ENCODE results near the gene UBAC2. TPM values are rescaled to one million over a fixed set of nuclear protein-coding genes. Genes with fewer than 3 reads are reported as not detected.

The UBAC2 gene
- total RNA-seq, 1 donor from 2014 or later, result 87.7 TPM

DNA sequence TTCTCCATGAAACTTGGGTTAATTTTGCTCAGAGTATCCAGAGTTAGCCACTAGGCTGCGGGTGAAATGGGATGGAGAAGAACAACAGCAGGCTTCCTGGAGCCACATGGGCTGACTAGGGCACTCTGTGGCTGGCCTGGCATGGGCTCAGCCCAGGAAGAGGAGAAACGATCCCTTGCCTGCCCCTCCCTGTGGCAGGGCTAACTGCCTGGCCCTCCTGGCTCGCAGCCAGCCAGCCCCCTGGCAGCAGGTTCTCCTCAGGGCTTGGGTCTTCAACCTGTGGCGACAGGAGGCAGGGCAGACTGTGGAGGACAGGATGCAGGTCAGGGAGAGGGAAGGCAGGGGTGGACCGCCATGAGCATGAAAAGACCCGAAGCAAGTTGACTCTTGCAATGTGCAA lies 185.3 kb downstream of the UBAC2 start:
- H3K27ac ChIP-seq, result no peak overlapping the region
- TF ChIP-seq EZH2 (IDR thresholded peaks at IDR 0.05), result no peak
- H3K4me3 Mint-ChIP-seq, result no peak overlapping the region
- peaks cover 11% of the 10 kb centered on the region for H3K36me3 Mint-ChIP-seq
- H3K4me1 ChIP-seq, result peaks cover 7% of the 10 kb centered on the region
- no peaks in the 10 kb centered on the region for H3K36me3 ChIP-seq
- no peak overlapping the region for H2AFZ ChIP-seq (replicated peaks)
- peaks cover 2% of the 10 kb centered on the region for H3K27me3 Mint-ChIP-seq (ENCODE audit: insufficient read depth, low read depth)
- no peaks in the 10 kb centered on the region for H3K79me2 ChIP-seq (ENCODE audit: low read depth)
- H3K4me3 ChIP-seq, result no peak overlapping the region
- no peaks in the 10 kb centered on the region for H3K9me3 Mint-ChIP-seq
- H3K27ac Mint-ChIP-seq, result no peak overlapping the region
- no peak overlapping the region for H3K4me2 ChIP-seq
- H3F3A ChIP-seq (ENCODE audit: low read depth), result peaks cover 11% of the 10 kb centered on the region
- H3K9me3 ChIP-seq (ENCODE audit: low read depth), result no peaks in the 10 kb centered on the region
- DNase-seq (ENCODE audit: low spot score), result no peak
- H3K27me3 ChIP-seq, result no peaks in the 10 kb centered on the region
- no peaks in the 10 kb centered on the region for H4K20me1 ChIP-seq (ENCODE audit: low read depth)
- peaks cover 2% of the 10 kb centered on the region for H3K4me1 Mint-ChIP-seq
- no peak overlapping the region for H3K9ac ChIP-seq

DNA sequence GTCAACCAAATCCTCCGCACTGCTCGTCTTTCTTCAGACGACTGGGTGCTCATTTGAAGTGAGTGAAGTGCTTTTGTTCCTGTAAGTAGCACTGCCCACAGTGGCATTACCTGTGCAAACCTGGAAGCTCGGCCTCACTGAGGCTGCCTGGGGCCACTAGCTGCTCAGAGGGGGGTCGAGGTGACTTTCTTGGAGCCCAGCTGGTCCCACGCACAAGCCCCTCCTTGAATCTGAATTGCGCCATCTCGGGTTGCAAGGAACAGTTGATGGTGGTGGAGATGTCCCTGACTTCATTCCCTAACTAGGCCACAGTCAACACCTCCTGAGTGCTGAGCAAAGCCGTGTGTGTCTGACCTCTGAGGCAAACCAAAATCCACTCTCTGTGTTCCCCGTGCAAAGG lies 185.8 kb downstream of the UBAC2 start:
- no peaks in the 10 kb centered on the region for H3K36me3 ChIP-seq
- no peak overlapping the region for H3K4me3 ChIP-seq
- no peak overlapping the region for H3K4me2 ChIP-seq
- H4K20me1 ChIP-seq (ENCODE audit: low read depth), result no peaks in the 10 kb centered on the region
- H2AFZ ChIP-seq (replicated peaks), result no peak overlapping the region
- peaks cover 2% of the 10 kb centered on the region for H3K27me3 Mint-ChIP-seq (ENCODE audit: insufficient read depth, low read depth)
- no peak overlapping the region for H3K27ac Mint-ChIP-seq
- no peak overlapping the region for H3K4me3 Mint-ChIP-seq
- H3K27me3 ChIP-seq, result no peaks in the 10 kb centered on the region
- H3K4me1 Mint-ChIP-seq, result peaks cover 2% of the 10 kb centered on the region
- peaks cover 11% of the 10 kb centered on the region for H3F3A ChIP-seq (ENCODE audit: low read depth)
- DNase-seq (ENCODE audit: low spot score), result no peak
- no peak overlapping the region for H3K9ac ChIP-seq
- peaks cover 11% of the 10 kb centered on the region for H3K36me3 Mint-ChIP-seq
- no peaks in the 10 kb centered on the region for H3K9me3 Mint-ChIP-seq
- TF ChIP-seq EZH2 (IDR thresholded peaks at IDR 0.05) (no peak), EZH2phosphoT487 (IDR thresholded peaks at IDR 0.05) (no peak)
- TF ChIP-seq, protein P1, sequence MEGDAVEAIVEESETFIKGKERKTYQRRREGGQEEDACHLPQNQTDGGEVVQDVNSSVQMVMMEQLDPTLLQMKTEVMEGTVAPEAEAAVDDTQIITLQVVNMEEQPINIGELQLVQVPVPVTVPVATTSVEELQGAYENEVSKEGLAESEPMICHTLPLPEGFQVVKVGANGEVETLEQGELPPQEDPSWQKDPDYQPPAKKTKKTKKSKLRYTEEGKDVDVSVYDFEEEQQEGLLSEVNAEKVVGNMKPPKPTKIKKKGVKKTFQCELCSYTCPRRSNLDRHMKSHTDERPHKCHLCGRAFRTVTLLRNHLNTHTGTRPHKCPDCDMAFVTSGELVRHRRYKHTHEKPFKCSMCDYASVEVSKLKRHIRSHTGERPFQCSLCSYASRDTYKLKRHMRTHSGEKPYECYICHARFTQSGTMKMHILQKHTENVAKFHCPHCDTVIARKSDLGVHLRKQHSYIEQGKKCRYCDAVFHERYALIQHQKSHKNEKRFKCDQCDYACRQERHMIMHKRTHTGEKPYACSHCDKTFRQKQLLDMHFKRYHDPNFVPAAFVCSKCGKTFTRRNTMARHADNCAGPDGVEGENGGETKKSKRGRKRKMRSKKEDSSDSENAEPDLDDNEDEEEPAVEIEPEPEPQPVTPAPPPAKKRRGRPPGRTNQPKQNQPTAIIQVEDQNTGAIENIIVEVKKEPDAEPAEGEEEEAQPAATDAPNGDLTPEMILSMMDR (IDR thresholded peaks at IDR 0.05), result no peak
- no peaks in the 10 kb centered on the region for H3K79me2 ChIP-seq (ENCODE audit: low read depth)
- H3K9me3 ChIP-seq (ENCODE audit: low read depth), result no peaks in the 10 kb centered on the region
- H3K27ac ChIP-seq, result peak overlapping the region; percentile 37
- H3K4me1 ChIP-seq, result peaks cover 7% of the 10 kb centered on the region

DNA sequence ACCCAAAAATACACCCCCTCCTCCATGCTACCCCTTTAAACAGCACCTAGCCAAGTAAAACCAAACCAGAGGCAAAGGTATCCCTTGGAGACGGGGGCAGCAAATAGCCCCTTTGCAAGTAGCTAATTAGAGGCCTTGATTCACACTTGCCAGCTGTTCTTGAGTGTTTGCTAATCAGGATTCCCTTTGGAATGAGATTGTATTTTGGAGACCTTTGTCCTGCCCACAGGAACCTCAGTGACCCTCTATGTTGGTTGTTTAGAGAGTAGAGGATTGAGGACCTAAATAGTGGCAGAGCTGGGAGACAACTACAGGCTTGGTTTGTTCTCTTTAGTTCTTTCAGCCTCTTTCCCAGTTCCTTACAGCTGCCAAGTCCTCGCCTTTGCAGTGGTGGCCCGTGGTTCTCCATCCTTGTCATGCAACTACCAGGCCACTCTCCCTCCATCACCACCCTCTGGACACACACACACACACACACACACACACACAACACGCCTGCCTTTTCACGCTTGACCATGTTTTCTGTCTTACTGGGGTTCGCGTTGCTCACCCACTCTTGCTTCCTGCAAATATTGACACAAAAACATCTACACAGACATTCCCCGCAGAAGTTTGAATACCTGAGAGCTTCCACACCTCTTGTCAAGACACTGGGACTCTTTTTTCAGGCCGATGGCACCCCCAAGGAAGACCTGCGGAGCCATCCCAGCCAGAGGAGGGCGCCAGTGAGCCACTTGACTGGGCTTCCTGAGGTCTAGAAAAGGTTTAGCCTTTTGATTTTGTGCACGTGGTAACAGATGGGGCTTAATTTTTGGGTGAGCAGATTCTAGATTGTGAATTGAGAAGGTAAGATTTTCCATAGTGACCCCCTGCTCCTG lies 186.5 kb downstream of the UBAC2 start:
- no peak overlapping the region for H3K27ac Mint-ChIP-seq
- no peaks in the 10 kb centered on the region for H3K36me3 ChIP-seq

More for the DNA sequence above, 186.5 kb downstream of the UBAC2 start:
- Histone ChIP-seq H3K27ac (peak overlapping the region; percentile 37), H3K4me2 (no peak overlapping the region), H3K27me3 (no peaks in the 10 kb centered on the region), H2AFZ (replicated peaks) (no peak overlapping the region), H3K4me3 (no peak overlapping the region), H3K9me3 (ENCODE audit: low read depth) (no peaks in the 10 kb centered on the region), H3K79me2 (ENCODE audit: low read depth) (no peaks in the 10 kb centered on the region), H3K4me1 (peaks cover 7% of the 10 kb centered on the region), H4K20me1 (ENCODE audit: low read depth) (no peaks in the 10 kb centered on the region), H3K9ac (no peak overlapping the region), H3F3A (ENCODE audit: low read depth) (peaks cover 11% of the 10 kb centered on the region)
- TF ChIP-seq, protein P1 (IDR thresholded peaks at IDR 0.05), result peak; percentile 91
- TF ChIP-seq EZH2 (IDR thresholded peaks at IDR 0.05), result no peak
- Mint-ChIP-seq H3K36me3 (peaks cover 9% of the 10 kb centered on the region), H3K4me3 (no peak overlapping the region), H3K9me3 (no peaks in the 10 kb centered on the region), H3K27me3 (ENCODE audit: insufficient read depth, low read depth) (peaks cover 2% of the 10 kb centered on the region), H3K4me1 (peaks cover 2% of the 10 kb centered on the region)
- peak; percentile 73 for DNase-seq (ENCODE audit: low spot score)

Data from neural progenitor cell (in vitro differentiated cells).